Peyer's patch (tissue), 4 donors: ENCODE measurements around the gene ALDH3A2.

Experiments
- CTCF ChIP-seq, 6 experiments: fragments of 450-650 bp in 4 of 6; fragments of 200-600 bp in 2 of 6; sonication (generic) in 1 of 6; IDR thresholded peaks; one replicate each; pipeline ENCODE4 v1.5.1; 2017 to 2019; ENCODE audit warnings: antibody characterized with exemption in 6 of 6, mild to moderate bottlenecking in 3 of 6, moderate library complexity in 1 of 6
- POLR2A ChIP-seq, 2 donors: fragments of 450-650 bp; IDR thresholded peaks; one replicate each; pipeline ENCODE4 v1.5.1; 2017; ENCODE audit warnings: antibody characterized with exemption in 2 of 2, mild to moderate bottlenecking in 2 of 2, moderate library complexity in 2 of 2

GRCh38 chr17:19647697-19648474 lies 665 bp upstream of the ALDH3A2 start:
- TF ChIP-seq CTCF (IDR thresholded peaks at IDR 0.05) (no peak), POLR2A (IDR thresholded peaks at IDR 0.05) (no peak)
